EH (cell line): ENCODE results near the gene APC.
A peak's percentile ranks its signal among the peaks of the same experiment; 100 is the strongest.

ENCODE experiments used
- DNase-seq: peaks from one replicate; pipeline ENCODE4 v3.0.0-alpha.2; 2015; ENCODE audit warnings: low read depth

Gene APC

DNA sequence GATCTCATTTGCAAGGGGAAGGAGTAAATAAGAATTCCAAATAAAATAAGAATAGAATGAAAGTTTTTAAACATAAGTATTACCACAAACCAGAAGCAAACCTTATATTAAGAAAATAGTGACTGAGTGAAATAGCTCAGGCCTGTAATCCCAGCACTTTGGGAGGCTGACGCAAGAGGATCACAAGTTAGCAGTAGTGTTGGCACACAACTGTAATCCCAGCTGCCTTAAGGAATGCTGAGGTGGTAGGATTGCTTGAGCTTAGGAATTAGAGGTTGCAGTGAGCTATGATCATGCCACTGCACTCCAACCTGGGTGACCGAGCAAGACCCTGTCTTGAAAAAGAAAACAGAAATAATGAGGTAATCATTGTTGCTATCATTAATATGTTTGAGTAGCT, 47.0 kb downstream of the APC start:
- DNase-seq, result no peak

DNA sequence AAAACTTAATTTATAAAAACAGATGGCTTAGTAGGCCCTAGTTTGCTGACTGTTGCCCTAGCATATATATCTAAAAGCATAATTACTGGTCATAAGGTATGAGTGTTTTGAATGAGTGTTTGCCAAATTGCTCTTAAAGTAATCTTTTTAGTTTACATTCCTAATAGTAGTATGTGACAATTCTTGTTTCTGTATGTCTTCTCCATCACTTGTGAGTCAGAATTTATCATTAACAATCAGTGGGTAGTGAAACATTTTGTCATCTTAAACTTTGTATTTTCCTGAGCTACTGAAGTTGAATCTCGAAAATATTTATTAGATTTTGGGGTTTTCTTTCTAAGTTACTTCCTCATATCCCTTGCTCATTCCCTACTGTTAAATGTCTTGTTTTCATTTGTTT, 49.6 kb downstream of the APC start:
- peak; percentile 64 for DNase-seq

DNA sequence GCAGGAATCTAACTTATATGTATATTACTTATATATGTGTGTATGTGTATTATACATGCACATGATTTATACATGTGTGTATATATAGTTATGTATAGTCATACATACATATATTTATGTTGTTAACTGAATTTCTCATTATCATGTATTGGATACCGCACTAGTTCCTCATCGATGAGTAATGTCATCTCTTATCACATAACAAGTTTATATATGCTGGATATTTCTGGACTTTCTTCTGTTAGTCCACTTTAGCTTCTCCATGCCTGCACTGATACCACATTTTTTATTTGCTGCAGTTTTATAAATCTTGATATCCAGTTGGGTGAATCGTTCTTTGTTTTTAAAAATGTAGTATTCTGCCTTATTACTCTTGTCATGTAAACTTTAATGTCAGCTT, 50.2 kb downstream of the APC start:
- no peak for DNase-seq

DNA sequence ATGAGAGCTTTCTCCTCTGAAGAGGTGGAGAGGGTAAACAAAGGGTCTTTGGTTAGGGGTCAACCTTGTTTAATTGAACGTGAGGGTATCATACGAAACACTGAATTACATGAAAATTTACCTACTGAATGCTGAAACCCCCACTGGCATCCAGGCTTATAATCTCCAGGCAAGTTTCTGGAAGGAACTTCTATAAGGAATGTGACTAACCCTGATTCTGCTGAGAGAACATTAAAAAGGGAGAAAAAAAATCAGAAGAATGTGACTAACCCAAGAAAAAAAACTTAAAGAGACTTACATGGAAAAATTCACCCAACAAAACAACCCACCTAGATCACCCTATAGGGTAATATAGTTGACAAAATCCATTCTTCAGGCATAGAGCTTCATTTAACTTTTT, 55.5 kb downstream of the APC start:
- no peak for DNase-seq

- no peak for DNase-seq
Measured at GRCh38 chr5:112794410-112794809, 56.7 kb downstream of the APC start.

GRCh38 chr5:112795342-112795741, 57.7 kb downstream of the APC start:
- DNase-seq, result no peak

GRCh38 chr5:112795944-112796678, 58.4 kb downstream of the APC start:
- DNase-seq, result no peak

- DNase-seq, result no peak
Measured at GRCh38 chr5:112799661-112800060, 62.0 kb downstream of the APC start.

DNA sequence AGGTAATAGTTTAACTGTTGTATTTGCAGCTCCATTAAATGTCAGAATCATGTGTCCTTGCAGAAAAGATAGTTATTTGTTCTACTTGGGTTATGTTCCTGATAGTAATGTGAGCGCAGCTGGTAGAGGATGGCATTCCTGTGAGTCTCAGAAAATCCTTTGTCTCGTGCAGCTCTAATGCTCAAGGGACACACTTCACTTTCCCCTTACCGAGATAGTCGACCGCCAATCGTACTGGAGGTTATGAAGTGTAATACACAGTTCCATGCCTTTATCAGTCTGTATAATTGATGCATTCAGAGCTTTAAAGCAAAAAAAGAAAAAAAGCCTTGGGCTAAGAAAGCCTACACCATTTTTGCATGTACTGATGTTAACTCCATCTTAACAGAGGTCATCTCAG, 63.2 kb downstream of the APC start:
- DNase-seq, result no peak

DNA sequence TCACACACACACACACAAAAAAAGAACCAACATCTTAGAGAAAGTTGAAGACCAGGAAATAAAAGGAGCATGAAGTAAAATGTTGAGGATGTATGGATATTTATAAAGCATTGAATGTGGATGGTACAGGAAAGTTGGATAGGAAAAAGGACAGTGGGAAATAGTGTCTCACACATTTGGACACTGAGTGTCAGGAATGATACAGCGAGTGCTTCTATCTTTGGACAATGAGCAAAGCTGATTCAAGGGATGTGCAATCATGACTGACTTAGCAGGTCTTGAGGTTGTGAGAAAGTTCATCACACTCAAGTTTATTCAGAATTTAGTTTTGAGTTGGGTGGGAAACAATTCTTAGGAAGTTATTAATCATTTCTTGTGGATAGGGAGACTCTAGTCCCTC, 73.3 kb downstream of the APC start:
- DNase-seq, result no peak

GRCh38 chr5:112812549-112812948, 74.9 kb downstream of the APC start:
- no peak for DNase-seq

GRCh38 chr5:112820246-112820645, 82.6 kb downstream of the APC start:
- no peak for DNase-seq

- DNase-seq, result peak; percentile 2
Measured at GRCh38 chr5:112822456-112822855, 84.8 kb downstream of the APC start.

DNA sequence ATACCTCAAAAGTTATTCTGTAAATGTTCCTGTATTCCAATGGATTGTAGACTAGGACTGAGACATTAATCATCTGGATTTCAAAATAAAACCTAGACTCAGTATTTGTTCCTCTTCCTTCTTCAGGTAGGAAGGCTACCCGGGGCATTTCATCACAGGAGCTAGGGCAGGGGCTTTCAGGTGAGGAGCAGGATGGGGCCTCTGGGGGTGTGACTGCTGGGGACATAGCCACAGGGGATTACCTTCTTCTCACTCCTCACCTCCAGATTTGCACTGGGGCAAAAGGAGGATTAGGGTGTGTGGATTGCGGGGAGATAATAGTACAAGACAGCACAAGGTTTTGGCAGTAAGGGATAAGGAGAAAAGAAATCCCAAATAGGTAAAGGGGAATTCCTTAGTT, 85.5 kb downstream of the APC start:
- DNase-seq, result no peak

DNA sequence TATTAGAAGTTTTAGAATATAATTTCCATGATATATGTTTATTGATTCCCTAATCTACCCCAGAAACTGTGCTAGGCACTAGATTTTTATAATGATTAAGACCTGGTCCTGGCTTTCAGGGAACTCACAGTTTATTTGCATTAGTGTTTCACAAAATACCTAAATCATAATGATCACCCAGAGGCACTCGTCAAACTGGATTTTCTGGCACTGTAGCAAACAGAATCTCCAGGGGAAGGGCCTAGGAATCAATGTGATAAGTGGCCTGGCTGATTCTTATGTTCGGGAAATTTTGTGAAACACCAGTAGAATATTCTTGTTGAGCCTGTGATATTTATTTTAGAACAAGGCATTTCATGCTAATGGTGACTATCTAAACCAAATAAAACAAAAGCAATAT, 86.0 kb downstream of the APC start:
- DNase-seq, result no peak

DNA sequence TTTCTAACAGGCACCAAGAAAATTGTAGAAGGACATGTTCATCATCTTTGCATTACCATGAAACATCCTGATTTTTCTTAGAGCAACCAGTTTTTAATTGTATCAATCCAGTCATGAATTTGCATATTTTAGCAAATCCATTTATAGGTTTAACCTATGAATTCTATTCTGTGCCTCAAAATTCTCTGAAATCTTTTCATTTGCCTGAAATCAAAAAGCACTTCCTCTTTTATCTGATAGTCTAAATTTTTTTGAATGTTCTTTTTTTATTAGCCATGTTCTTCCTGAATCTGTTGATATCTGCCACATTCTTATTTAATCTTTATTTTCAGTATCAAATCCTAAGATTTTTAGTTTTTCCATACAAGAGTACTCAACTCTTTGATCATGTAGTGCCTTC, 86.5 kb downstream of the APC start:
- no peak for DNase-seq

DNA sequence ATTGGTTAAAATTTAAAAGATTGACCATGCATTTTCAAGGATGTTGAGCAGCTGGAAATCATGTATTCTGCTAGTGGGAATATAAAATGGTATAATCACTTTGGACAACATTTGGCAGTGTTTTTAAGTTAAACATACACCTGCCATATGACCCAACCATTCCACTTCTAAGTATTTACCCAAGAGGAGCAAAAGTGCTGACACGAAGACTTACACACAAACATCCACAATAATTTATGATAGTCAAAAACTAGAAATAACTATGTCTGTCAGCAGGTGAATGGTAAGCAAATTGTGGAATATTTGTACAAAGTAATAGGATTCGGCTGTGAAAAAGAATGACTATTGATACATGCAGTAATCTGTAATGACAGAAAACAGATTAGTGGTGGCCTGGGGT, 92.7 kb downstream of the APC start:
- no peak for DNase-seq

GRCh38 chr5:112833971-112834370, 96.3 kb downstream of the APC start:
- no peak for DNase-seq

GRCh38 chr5:112844489-112844888, 106.8 kb downstream of the APC start:
- DNase-seq, result no peak

- no peak for DNase-seq
Measured at GRCh38 chr5:112846556-112846955, 108.9 kb downstream of the APC start.

GRCh38 chr5:112847306-112847705, 109.6 kb downstream of the APC start:
- no peak for DNase-seq

DNA sequence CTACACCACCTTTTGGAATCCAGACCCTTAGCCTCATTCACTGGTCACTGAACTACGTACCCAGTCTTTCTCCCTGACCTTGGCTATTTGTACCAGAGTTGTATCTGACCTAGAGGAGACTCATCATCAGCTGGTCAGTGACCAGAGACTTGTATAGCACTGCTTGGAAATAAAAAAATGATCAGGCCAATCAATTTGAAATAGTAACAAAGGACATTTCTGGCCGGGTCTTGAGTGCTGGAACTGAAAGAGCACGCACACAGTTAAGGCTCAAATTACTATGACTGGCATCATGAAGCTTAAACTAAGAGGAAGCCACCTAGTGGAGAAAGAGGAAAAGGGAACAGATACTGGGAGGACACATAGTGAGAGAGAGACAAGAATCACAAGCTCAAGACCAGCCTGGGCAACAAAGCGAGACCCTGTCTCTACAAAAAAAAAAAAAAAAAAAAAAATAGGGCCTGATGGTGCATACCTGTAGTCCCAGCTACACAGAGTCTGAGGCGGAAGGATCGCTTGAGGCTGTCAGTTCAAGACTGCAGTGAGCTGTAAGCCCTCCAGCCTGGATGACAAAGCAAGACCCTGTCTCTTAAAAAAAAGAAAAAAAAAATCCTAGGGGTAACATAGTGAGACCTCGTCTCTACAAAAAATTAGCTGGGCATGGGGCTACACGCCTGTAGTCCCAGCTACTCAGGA, 110.6 kb downstream of the APC start:
- DNase-seq, result peak; percentile 73

DNA sequence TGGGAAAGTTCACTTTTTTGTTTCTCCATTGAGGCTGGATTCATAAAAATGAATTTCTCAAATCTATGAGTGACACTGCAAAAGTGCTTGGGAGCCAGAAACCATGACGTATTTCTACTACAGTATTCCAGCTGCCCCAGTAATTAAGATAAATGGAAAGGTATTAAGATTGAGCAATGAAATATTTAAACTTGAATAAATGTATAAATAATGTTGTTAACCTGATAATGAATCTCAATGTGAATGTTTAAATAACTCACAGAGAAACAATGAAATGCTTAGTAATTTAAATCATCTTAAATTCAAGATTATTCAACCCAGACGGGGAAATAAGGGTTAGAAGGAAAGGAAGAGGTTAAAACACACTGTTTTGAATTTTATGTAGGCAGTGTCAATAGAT, 112.2 kb downstream of the APC start:
- DNase-seq, result no peak

GRCh38 chr5:112854651-112855050, 117.0 kb downstream of the APC start:
- DNase-seq, result no peak
